Measurements from ENCODE around the gene CREB3.

Gene CREB3

GRCh38 chr9:35697486-35697885 is 35.0 kb upstream of the CREB3 start:
- Histone ChIP-seq H3K4me3 (ENCODE audit: low read depth in 1 of 2, low read length in 2 of 2) (no peak overlapping the region), H3K79me2 (ENCODE audit: insufficient read depth, low read length) (no peaks in the 10 kb centered on the region), H3K27me3 (ENCODE audit: insufficient read depth, low read length, poor library complexity) (no peaks in the 10 kb centered on the region), H3K4me1 (ENCODE audit: insufficient read depth, low read length) (no peaks in the 10 kb centered on the region), H2AFZ (ENCODE audit: low read depth, low read length) (no peak overlapping the region), H3K27ac (ENCODE audit: low read length) (no peak overlapping the region), H4K20me1 (ENCODE audit: insufficient read depth, low read length) (no peaks in the 10 kb centered on the region), H3K9me3 (ENCODE audit: insufficient read depth, low read length, severe bottlenecking) (no peaks in the 10 kb centered on the region), H3K4me2 (ENCODE audit: insufficient read depth, low read length) (no peak overlapping the region), H3K36me3 (ENCODE audit: insufficient read depth, low read length) (peaks cover 67% of the 10 kb centered on the region), H3K9ac (ENCODE audit: low read depth, low read length) (no peak overlapping the region)
- ATAC-seq (ENCODE audit: insufficient read depth, low read depth) (no peak), DNase-seq (no peak)
- TF ChIP-seq CTCF (IDR thresholded peaks at IDR 0.05; ENCODE audit: borderline replicate concordance, extremely low read depth, low read length, poor library complexity, severe bottlenecking), result no peak
- TF ChIP-seq EZH2 (IDR thresholded peaks at IDR 0.05; ENCODE audit: borderline replicate concordance, low read depth, low read length, severe bottlenecking), result no peak

- peaks cover 73% of the 10 kb centered on the region for H3K36me3 ChIP-seq (ENCODE audit: insufficient read depth, low read length)
- no peaks in the 10 kb centered on the region for H3K27me3 ChIP-seq (ENCODE audit: insufficient read depth, low read length, poor library complexity)
- no peaks in the 10 kb centered on the region for H4K20me1 ChIP-seq (ENCODE audit: insufficient read depth, low read length)
Measured at GRCh38 chr9:35698231-35698630, 34.2 kb upstream of the CREB3 start.

GRCh38 chr9:35700031-35700430 is 32.4 kb upstream of the CREB3 start:
- no peaks in the 10 kb centered on the region for H4K20me1 ChIP-seq (ENCODE audit: insufficient read depth, low read length)
- no peak overlapping the region for H3K4me2 ChIP-seq (ENCODE audit: insufficient read depth, low read length)
- DNase-seq, result no peak
- H3K36me3 ChIP-seq (ENCODE audit: insufficient read depth, low read length), result peaks cover 91% of the 10 kb centered on the region
- H3K9ac ChIP-seq (ENCODE audit: low read depth, low read length), result no peak overlapping the region
- H3K27ac ChIP-seq (ENCODE audit: low read length), result no peak overlapping the region
- H3K4me3 ChIP-seq (ENCODE audit: low read depth in 1 of 2, low read length in 2 of 2), result no peak overlapping the region
- TF ChIP-seq EZH2 (IDR thresholded peaks at IDR 0.05; ENCODE audit: borderline replicate concordance, low read depth, low read length, severe bottlenecking) (no peak), CTCF (IDR thresholded peaks at IDR 0.05; ENCODE audit: borderline replicate concordance, extremely low read depth, low read length, poor library complexity, severe bottlenecking) (no peak)
- no peaks in the 10 kb centered on the region for H3K79me2 ChIP-seq (ENCODE audit: insufficient read depth, low read length)
- no peaks in the 10 kb centered on the region for H3K27me3 ChIP-seq (ENCODE audit: insufficient read depth, low read length, poor library complexity)
- no peaks in the 10 kb centered on the region for H3K4me1 ChIP-seq (ENCODE audit: insufficient read depth, low read length)
- ATAC-seq (ENCODE audit: insufficient read depth, low read depth), result no peak
- H3K9me3 ChIP-seq (ENCODE audit: insufficient read depth, low read length, severe bottlenecking), result no peaks in the 10 kb centered on the region
- no peak overlapping the region for H2AFZ ChIP-seq (ENCODE audit: low read depth, low read length)

More at GRCh38 chr9:35698231-35698630, 34.2 kb upstream of the CREB3 start:
- Histone ChIP-seq H3K9me3 (ENCODE audit: insufficient read depth, low read length, severe bottlenecking) (no peaks in the 10 kb centered on the region), H3K9ac (ENCODE audit: low read depth, low read length) (no peak overlapping the region), H3K4me1 (ENCODE audit: insufficient read depth, low read length) (no peaks in the 10 kb centered on the region), H3K4me3 (ENCODE audit: low read depth in 1 of 2, low read length in 2 of 2) (no peak overlapping the region), H3K79me2 (ENCODE audit: insufficient read depth, low read length) (no peaks in the 10 kb centered on the region), H2AFZ (ENCODE audit: low read depth, low read length) (no peak overlapping the region), H3K4me2 (ENCODE audit: insufficient read depth, low read length) (no peak overlapping the region), H3K27ac (ENCODE audit: low read length) (no peak overlapping the region)
- DNase-seq (no peak), ATAC-seq (ENCODE audit: insufficient read depth, low read depth) (no peak)
- TF ChIP-seq EZH2 (IDR thresholded peaks at IDR 0.05; ENCODE audit: borderline replicate concordance, low read depth, low read length, severe bottlenecking) (no peak), CTCF (IDR thresholded peaks at IDR 0.05; ENCODE audit: borderline replicate concordance, extremely low read depth, low read length, poor library complexity, severe bottlenecking) (no peak)

GRCh38 chr9:35700942-35701341 is 31.5 kb upstream of the CREB3 start:
- ATAC-seq (ENCODE audit: insufficient read depth, low read depth) (no peak), DNase-seq (no peak)
- no peaks in the 10 kb centered on the region for H3K27me3 ChIP-seq (ENCODE audit: insufficient read depth, low read length, poor library complexity)
- H3K4me3 ChIP-seq (ENCODE audit: low read depth in 1 of 2, low read length in 2 of 2), result no peak overlapping the region
- TF ChIP-seq CTCF (IDR thresholded peaks at IDR 0.05; ENCODE audit: borderline replicate concordance, extremely low read depth, low read length, poor library complexity, severe bottlenecking), result no peak
- no peak for TF ChIP-seq EZH2 (IDR thresholded peaks at IDR 0.05; ENCODE audit: borderline replicate concordance, low read depth, low read length, severe bottlenecking)
- no peaks in the 10 kb centered on the region for H3K9me3 ChIP-seq (ENCODE audit: insufficient read depth, low read length, severe bottlenecking)
- H4K20me1 ChIP-seq (ENCODE audit: insufficient read depth, low read length), result no peaks in the 10 kb centered on the region
- no peak overlapping the region for H3K27ac ChIP-seq (ENCODE audit: low read length)
- no peak overlapping the region for H3K4me2 ChIP-seq (ENCODE audit: insufficient read depth, low read length)
- no peak overlapping the region for H2AFZ ChIP-seq (ENCODE audit: low read depth, low read length)
- no peaks in the 10 kb centered on the region for H3K79me2 ChIP-seq (ENCODE audit: insufficient read depth, low read length)
- H3K4me1 ChIP-seq (ENCODE audit: insufficient read depth, low read length), result no peaks in the 10 kb centered on the region
- peaks cover 98% of the 10 kb centered on the region for H3K36me3 ChIP-seq (ENCODE audit: insufficient read depth, low read length)
- H3K9ac ChIP-seq (ENCODE audit: low read depth, low read length), result no peak overlapping the region

Measured in DND-41 (cell line).